H1 (cell line): ENCODE measurements around the gene OR51A4. TPM values are rescaled to one million over a fixed set of nuclear protein-coding genes. Genes with fewer than 3 reads are reported as not detected.

Source experiments
- CTCF ChIA-PET: fragments of 300-600 bp; sonication (Branson Sonifier 250); formaldehyde crosslinking; loops from one replicate; lab custom pipeline; 2021; ENCODE audit not compliant: partially characterized antibody; lab: Charles Lee
- POLR2A ChIA-PET: fragments of 300-600 bp; sonication (Branson Sonifier 250); formaldehyde crosslinking; loops from one replicate; lab custom pipeline; 2021; ENCODE audit warnings: inconsistent platforms; ENCODE audit not compliant: partially characterized antibody; lab: Charles Lee
- DNase-seq, 2 experiments: peaks; one replicate each; pipeline versions ENCODE4 v3.0.0 to v3.0.0-alpha.2; 2010 to 2022; ENCODE audit warnings: low spot score in 2 of 2, low read depth in 1 of 2, mixed read lengths in 1 of 2
- FAIRE-seq: peaks from 2 replicates; lab custom pipeline; 2011; peaks lifted over from hg19 to GRCh38; lab: Jason Lieb, UNC
- H2AFZ ChIP-seq: 2 replicates; pipeline ENCODE4 v1.8.1; 2012; ENCODE audit warnings: low read length, inconsistent platforms
- H2AK5ac ChIP-seq: 2 replicates; pipeline ENCODE4 v1.6.1; 2013; ENCODE audit warnings: low read depth, low read length
- H2BK120ac ChIP-seq: replicated peaks from 2 replicates; pipeline ENCODE3; 2013; ENCODE audit warnings: low read depth, low read length, inconsistent platforms
- H2BK12ac ChIP-seq: 2 replicates; pipeline ENCODE4 v1.6.1; 2013; ENCODE audit warnings: low read depth, low read length
- H2BK15ac ChIP-seq: 2 replicates; pipeline ENCODE4 v1.6.1; 2013; ENCODE audit warnings: low read length
- H2BK20ac ChIP-seq: 2 replicates; pipeline ENCODE4 v1.6.1; 2013; ENCODE audit warnings: low read length
- H2BK5ac ChIP-seq: 2 replicates; pipeline ENCODE4 v1.6.1; 2013; ENCODE audit warnings: low read depth, low read length
- H3K14ac ChIP-seq: 2 replicates; pipeline ENCODE4 v1.6.1; 2013; ENCODE audit warnings: inconsistent platforms; ENCODE audit not compliant: insufficient read length
- H3K18ac ChIP-seq: 2 replicates; pipeline ENCODE4 v1.6.1; 2013; ENCODE audit warnings: low read length; ENCODE audit errors: extremely low read depth
- H3K23ac ChIP-seq: 2 replicates; pipeline ENCODE4 v1.6.1; 2013; ENCODE audit warnings: inconsistent platforms; ENCODE audit not compliant: insufficient read length
- H3K23me2 ChIP-seq: 2 replicates; pipeline ENCODE4 v1.6.1; 2013; ENCODE audit warnings: low read depth, low read length
- H3K27ac ChIP-seq: 2 replicates; pipeline ENCODE4 v1.6.1; 2011; ENCODE audit warnings: low read depth, low read length, inconsistent platforms
- H3K27me3 ChIP-seq, 4 experiments: replicated peaks in 1 of 4; 1 replicate in 1 of 4; 2 replicates in 3 of 4; pipeline versions ENCODE4 v1.6.1 to v1.8.1; 2011 to 2013; ENCODE audit warnings: low read length in 3 of 4, mild to moderate bottlenecking in 3 of 4, inconsistent platforms in 2 of 4, mixed read lengths in 2 of 4, moderate library complexity in 1 of 4; ENCODE audit not compliant: control insufficient read depth in 3 of 4, insufficient read depth in 3 of 4; ENCODE audit errors: extremely low read depth in 1 of 4
- H3K36me3 ChIP-seq, 4 experiments: 2 replicates each; pipeline versions ENCODE4 v1.6.1 to v1.8.1; 2011 to 2013; ENCODE audit warnings: mild to moderate bottlenecking in 4 of 4, low read length in 3 of 4, moderate library complexity in 2 of 4, control low read depth in 1 of 4, inconsistent platforms in 1 of 4; ENCODE audit not compliant: insufficient read depth in 4 of 4, control insufficient read depth in 2 of 4
- H3K4ac ChIP-seq: replicated peaks from 2 replicates; pipeline ENCODE3; 2013; ENCODE audit warnings: low read length, low read depth, mixed read lengths, inconsistent platforms; ENCODE audit not compliant: insufficient read length
- H3K4me1 ChIP-seq, 4 experiments: replicated peaks in 1 of 4; 1 replicate in 1 of 4; 2 replicates in 3 of 4; pipeline versions ENCODE4 v1.6.1 to v1.8.1; 2011 to 2013; ENCODE audit warnings: low read length in 3 of 4, inconsistent platforms in 2 of 4, mixed read lengths in 1 of 4; ENCODE audit not compliant: insufficient read depth in 4 of 4, control insufficient read depth in 3 of 4
- H3K4me2 ChIP-seq, 2 experiments: 2 replicates each; pipeline versions ENCODE4 v1.6.1 to v1.8.1; 2011 to 2013; ENCODE audit warnings: low read depth in 2 of 2, low read length in 2 of 2, control low read depth in 1 of 2, inconsistent platforms in 1 of 2, mild to moderate bottlenecking in 1 of 2; ENCODE audit not compliant: insufficient read depth in 1 of 2
- H3K4me3 ChIP-seq, 4 experiments: fragments of 200-600, 300-600 bp in 1 of 4; sonication (generic), shearing (Covaris generic), sonication (Bioruptor Twin) in 1 of 4; 2 replicates each; pipeline versions ENCODE4 v1.5.1 to v1.8.1; 2011 to 2016; ENCODE audit warnings: low read length in 4 of 4, low read depth in 3 of 4, control low read depth in 2 of 4, inconsistent platforms in 2 of 4, mild to moderate bottlenecking in 2 of 4, mixed read lengths in 1 of 4, moderate library complexity in 1 of 4; ENCODE audit not compliant: insufficient read depth in 2 of 4; ENCODE audit errors: extremely low read depth in 1 of 4
- H3K56ac ChIP-seq: replicated peaks from 2 replicates; pipeline ENCODE3; 2013; ENCODE audit warnings: low read depth, mild to moderate bottlenecking, mixed read lengths, low read length, inconsistent platforms; ENCODE audit not compliant: insufficient read length
- H3K79me1 ChIP-seq: 2 replicates; pipeline ENCODE4 v1.6.1; 2013; ENCODE audit warnings: low read depth, low read length, control low read depth
- H3K79me2 ChIP-seq, 2 experiments: 2 replicates each; pipeline versions ENCODE4 v1.6.1 to v1.8.1; 2012 to 2013; ENCODE audit warnings: low read length in 2 of 2, mild to moderate bottlenecking in 2 of 2, inconsistent platforms in 1 of 2; ENCODE audit not compliant: insufficient read depth in 2 of 2, control insufficient read depth in 1 of 2
- H3K9ac ChIP-seq, 4 experiments: replicated peaks in 1 of 4; 1 replicate in 1 of 4; 2 replicates in 3 of 4; pipeline versions ENCODE4 v1.6.1 to v1.8.1; 2011 to 2013; ENCODE audit warnings: low read depth in 3 of 4, low read length in 3 of 4, control low read depth in 2 of 4, mild to moderate bottlenecking in 2 of 4, moderate library complexity in 2 of 4, inconsistent platforms in 1 of 4; ENCODE audit errors: extremely low read depth in 1 of 4
- H3K9me3 ChIP-seq, 2 experiments: 2 replicates each; pipeline versions ENCODE4 v1.6.1 to v1.8.1; 2012 to 2013; ENCODE audit warnings: mild to moderate bottlenecking in 2 of 2, moderate library complexity in 2 of 2, control low read depth in 1 of 2, inconsistent platforms in 1 of 2, low read depth in 1 of 2, low read length in 1 of 2, mixed read lengths in 1 of 2; ENCODE audit not compliant: insufficient read depth in 2 of 2
- H4K20me1 ChIP-seq, 2 experiments: replicated peaks in 1 of 2; 2 replicates each; pipeline versions ENCODE3 to v1.8.1; 2011 to 2013; ENCODE audit warnings: inconsistent platforms in 2 of 2, low read length in 2 of 2, mild to moderate bottlenecking in 1 of 2; ENCODE audit not compliant: insufficient read depth in 2 of 2, control insufficient read depth in 1 of 2
- H4K5ac ChIP-seq: 2 replicates; pipeline ENCODE4 v1.6.1; 2013; ENCODE audit warnings: low read length, low read depth, mixed read lengths, inconsistent platforms; ENCODE audit not compliant: insufficient read length
- H4K8ac ChIP-seq: 2 replicates; pipeline ENCODE4 v1.8.0; 2013; ENCODE audit warnings: mild to moderate bottlenecking, moderate library complexity, low read length, inconsistent platforms; ENCODE audit not compliant: insufficient read depth; ENCODE audit errors: extremely low read depth
- H4K91ac ChIP-seq: replicated peaks from 2 replicates; pipeline ENCODE3; 2013; ENCODE audit warnings: low read length, mixed read lengths, inconsistent platforms; ENCODE audit not compliant: insufficient read length
- ASH2L ChIP-seq: fragments of 200-600, 300-600 bp; sonication (generic); IDR thresholded peaks from one replicate; pipeline ENCODE4 v1.7.1; 2017; ENCODE audit warnings: low read length
- CBX5 ChIP-seq: fragments of 300-800, 300-1000 bp; sonication (generic); IDR thresholded peaks from 2 replicates; pipeline ENCODE4 v1.7.1; 2016; ENCODE audit warnings: antibody characterized with exemption, low read length, low read depth
- EZH2 ChIP-seq: fragments of 200-600 bp; sonication (generic); IDR thresholded peaks from 2 replicates; pipeline ENCODE4 v1.7.1; 2012; ENCODE audit warnings: low read depth, mild to moderate bottlenecking, moderate library complexity, low read length, inconsistent platforms; ENCODE audit not compliant: severe bottlenecking
- JUND ChIP-seq: IDR thresholded peaks from 2 replicates; pipeline ENCODE4 v1.6.1; 2011; ENCODE audit warnings: mild to moderate bottlenecking, improper control_type of control experiment, low read length
- KDM1A ChIP-seq: fragments of 200-600, 300-600 bp; sonication (generic); IDR thresholded peaks from 2 replicates; pipeline ENCODE4 v1.7.1; 2016; ENCODE audit warnings: mild to moderate bottlenecking, low read length, borderline replicate concordance
- RBBP5 ChIP-seq: IDR thresholded peaks from 2 replicates; pipeline ENCODE4 v1.7.1; 2012; ENCODE audit warnings: low read depth, mild to moderate bottlenecking, inconsistent platforms, low read length, moderate library complexity, borderline replicate concordance
- ZNF274 ChIP-seq: IDR thresholded peaks from 2 replicates; pipeline ENCODE4 v1.7.0; 2012; ENCODE audit warnings: low read length, borderline replicate concordance; ENCODE audit errors: extremely low read depth
- long read RNA-seq, 2 experiments: library from RNA in 1 of 2; library from capped mRNA in 1 of 2; stranded (forward); transcript quantifications; one replicate each; pipeline ENCODE4 v2.0.0, GENCODE V29; 2021; ENCODE audit warnings: inconsistent platforms in 1 of 2
- polyA minus RNA-seq, 3 experiments: library from RNA; depleted of rRNA, polyadenylated mRNA; stranded (reverse); fragments of >200 nt; gene quantifications; 1 replicate in 2 of 3; 2 replicates in 1 of 3; pipeline ENCODE4 v1.2.3, GENCODE V29; 2011
- polyA plus RNA-seq, 7 experiments: library from polyadenylated mRNA; depleted of rRNA in 3 of 7; stranded (reverse) in 5 of 7; unstranded in 2 of 7; fragments of >200 nt in 5 of 7; fragments of 200-250 nt in 2 of 7; gene quantifications; 1 replicate in 5 of 7; 2 replicates in 1 of 7; 4 replicates in 1 of 7; pipeline versions ENCODE4 v1.2.1 to v1.2.3, GENCODE V29; 2011 to 2013; ENCODE audit warnings: missing spikeins in 2 of 7, mixed read lengths in 2 of 7
- total RNA-seq: library from RNA; stranded (reverse); fragmentation: NEBNext Ultra II Directional; extraction: Animal tissue kit (Norgen Biotek cat#: 25700); gene quantifications from 2 replicates; pipeline ENCODE4 v1.2.1, GENCODE V29; 2021

Gene OR51A4, protein sequence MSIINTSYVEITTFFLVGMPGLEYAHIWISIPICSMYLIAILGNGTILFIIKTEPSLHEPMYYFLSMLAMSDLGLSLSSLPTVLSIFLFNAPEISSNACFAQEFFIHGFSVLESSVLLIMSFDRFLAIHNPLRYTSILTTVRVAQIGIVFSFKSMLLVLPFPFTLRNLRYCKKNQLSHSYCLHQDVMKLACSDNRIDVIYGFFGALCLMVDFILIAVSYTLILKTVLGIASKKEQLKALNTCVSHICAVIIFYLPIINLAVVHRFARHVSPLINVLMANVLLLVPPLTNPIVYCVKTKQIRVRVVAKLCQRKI
- total RNA-seq (not detected in 2 replicates), polyA plus RNA-seq (2011; rRNA removed) (not detected in 2 replicates), polyA minus RNA-seq (2011; rRNA and poly(A)+ RNA removed) (not detected in 2 replicates)
- not detected for polyA plus RNA-seq (2011; cell fraction: cytosol; rRNA removed)
- not detected for polyA plus RNA-seq (2011; cell fraction: nucleus; rRNA removed)
- not detected in 4 replicates for polyA plus RNA-seq (2012, experiment 1 of 2)
- polyA plus RNA-seq (2012, experiment 2 of 2): not detected
- not detected for polyA plus RNA-seq (2013, experiment 1 of 2)
- polyA plus RNA-seq (2013, experiment 2 of 2): not detected
- polyA minus RNA-seq (2011; cell fraction: cytosol; rRNA and poly(A)+ RNA removed): not detected
- polyA minus RNA-seq (2011; cell fraction: nucleus; rRNA and poly(A)+ RNA removed): not detected
- long read RNA-seq, experiment 1: 0 reads
- long read RNA-seq, experiment 2: 0 reads

DNA sequence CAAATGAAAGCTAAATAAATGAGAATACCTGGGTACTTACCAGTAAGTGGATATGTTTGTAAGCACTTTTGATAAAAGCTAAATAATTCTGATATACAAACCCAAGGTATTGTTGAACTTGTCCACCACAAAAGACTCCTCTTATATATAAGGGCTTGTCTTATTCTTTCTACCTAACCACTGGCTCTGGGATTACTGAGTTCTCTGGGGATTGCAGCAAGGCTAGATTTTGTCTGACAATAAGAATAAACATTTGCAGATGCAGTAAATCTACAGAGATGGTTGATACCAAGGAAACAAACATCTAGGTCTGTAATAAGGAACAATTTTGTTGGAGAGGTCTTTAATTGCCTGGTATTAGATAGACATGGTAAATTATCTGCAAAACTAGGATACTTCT lies at the start of gene OR51A4:
TSS of gene OR51A4 (minus strand) at position 101 of the 400 bp plus-strand sequence. CDS start 505 bp downstream, outside the sequence.
- POLR2A ChIA-PET: no interaction called here
- no peak within 1 kb of the TSS for H3K14ac ChIP-seq
- H4K8ac ChIP-seq: no peak within 1 kb of the TSS
- H3K4me2 ChIP-seq: no peak within 1 kb of the TSS
- no peaks in the 10 kb centered on the region for H3K9me3 ChIP-seq
- H2BK120ac ChIP-seq: no peak within 1 kb of the TSS
- H3K79me1 ChIP-seq: no peaks in the 10 kb centered on the region
- H2AK5ac ChIP-seq: no peak within 1 kb of the TSS
- no peaks in the 10 kb centered on the region for H3K27me3 ChIP-seq
- no peak for DNase-seq
- no peak within 1 kb of the TSS for H3K18ac ChIP-seq
- H3K56ac ChIP-seq: no peak within 1 kb of the TSS
- no peaks in the 10 kb centered on the region for H3K23me2 ChIP-seq
- H3K23ac ChIP-seq: no peak within 1 kb of the TSS
- no peak within 1 kb of the TSS for H3K4ac ChIP-seq
- no peak within 1 kb of the TSS for H2BK20ac ChIP-seq
- no peak within 1 kb of the TSS for H2BK5ac ChIP-seq
- H4K20me1 ChIP-seq: no peaks in the 10 kb centered on the region
- no peak within 1 kb of the TSS for H4K5ac ChIP-seq
- no peak within 1 kb of the TSS for H3K9ac ChIP-seq
- H3K4me1 ChIP-seq: no peaks in the 10 kb centered on the region
- no peak within 1 kb of the TSS for H2BK12ac ChIP-seq
- no peak for TF ChIP-seq ZNF274
- TF ChIP-seq EZH2: no peak
- no peak for TF ChIP-seq CBX5
- TF ChIP-seq JUND: no peak
- TF ChIP-seq ASH2L: no peak
- TF ChIP-seq KDM1A: no peak
- no peak for TF ChIP-seq RBBP5
- TF ChIP-seq, all 59 proteins: peak for 0
- H4K91ac ChIP-seq: no peak within 1 kb of the TSS
- H3K4me3 ChIP-seq: no peak within 1 kb of the TSS
- FAIRE-seq: no peak
- H3K79me2 ChIP-seq: no peaks in the 10 kb centered on the region
- H2BK15ac ChIP-seq: no peak within 1 kb of the TSS
- no peak within 1 kb of the TSS for H2AFZ ChIP-seq
- H3K36me3 ChIP-seq: no peaks in the 10 kb centered on the region
- CTCF ChIA-PET: no interaction called here
- H3K27ac ChIP-seq: no peak within 1 kb of the TSS
